IMR-90 (cell line): ENCODE data around the gene POLR1C. TPM values are rescaled to one million over a fixed set of nuclear protein-coding genes. Genes with fewer than 3 reads are reported as not detected.

ENCODE experiments used
- ATAC-seq: fragments of 200-7000 bp; cut with Tn5 transposase; 2 replicates; pipeline ENCODE4 v1.9.1; 2020; ENCODE audit warnings: low read depth, mild to moderate bottlenecking, moderate library complexity
- BruUV-seq: library from RNA; stranded (reverse); fragments of 400-500 nt; replicated peaks from 2 replicates; lab custom pipeline; 2021; lab: Mats Ljungman, UMichigan
- CTCF ChIA-PET: fragments of 300-600 bp; formaldehyde crosslinking; extraction: SDS; loops from one replicate; lab custom pipeline; 2021; ENCODE audit warnings: antibody characterized with exemption; lab: Yijun Ruan, JAX
- POLR2A ChIA-PET: fragments of 300-600 bp; sonication (Branson Sonifier 250); formaldehyde crosslinking; loops from one replicate; lab custom pipeline; 2022; ENCODE audit warnings: antibody characterized with exemption; ENCODE audit not compliant: unreplicated experiment; lab: Charles Lee
- DNase-seq: peaks from one replicate; pipeline ENCODE4 v3.0.0; 2013
- H2AFZ ChIP-seq: replicated peaks from 2 replicates; pipeline ENCODE3; 2013; ENCODE audit warnings: low read length, mild to moderate bottlenecking; ENCODE audit not compliant: poor library complexity
- H2AK5ac ChIP-seq: 2 replicates; pipeline ENCODE4 v1.6.1; 2013; ENCODE audit warnings: low read depth, low read length, inconsistent platforms
- H2AK9ac ChIP-seq: replicated peaks from 2 replicates; pipeline ENCODE3; 2013; ENCODE audit warnings: mild to moderate bottlenecking, low read depth, low read length, moderate library complexity; ENCODE audit not compliant: poor library complexity
- H2BK120ac ChIP-seq: 2 replicates; pipeline ENCODE4 v1.6.1; 2013; ENCODE audit warnings: low read depth, low read length, inconsistent platforms
- H2BK15ac ChIP-seq: 3 replicates; pipeline ENCODE4 v1.6.1; 2013; ENCODE audit warnings: low read depth, low read length, inconsistent platforms
- H2BK20ac ChIP-seq: 2 replicates; pipeline ENCODE4 v1.6.1; 2013; ENCODE audit warnings: low read depth, mild to moderate bottlenecking, inconsistent platforms, low read length, moderate library complexity
- H2BK5ac ChIP-seq: 2 replicates; pipeline ENCODE4 v1.6.1; 2013; ENCODE audit warnings: mild to moderate bottlenecking, low read depth, low read length, inconsistent platforms; ENCODE audit not compliant: poor library complexity, severe bottlenecking
- H3K14ac ChIP-seq: replicated peaks from 2 replicates; pipeline ENCODE4 v1.6.1; 2013; ENCODE audit warnings: low read depth, low read length, inconsistent platforms
- H3K18ac ChIP-seq: 2 replicates; pipeline ENCODE4 v1.6.1; 2013; ENCODE audit warnings: low read depth, low read length, control low read depth
- H3K23ac ChIP-seq: 2 replicates; pipeline ENCODE4 v1.6.1; 2013; ENCODE audit warnings: low read depth, low read length, inconsistent platforms
- H3K27ac ChIP-seq: 2 replicates; pipeline ENCODE4 v1.5.1; 2013; ENCODE audit warnings: mild to moderate bottlenecking, control low read depth, low read length; ENCODE audit not compliant: insufficient read depth
- H3K27me3 ChIP-seq: 2 replicates; pipeline ENCODE4 v1.6.1; 2013; ENCODE audit warnings: low read length; ENCODE audit not compliant: control insufficient read depth, insufficient read depth
- H3K36me3 ChIP-seq: 2 replicates; pipeline ENCODE4 v1.6.1; 2013; ENCODE audit warnings: low read length, mixed read lengths; ENCODE audit not compliant: control insufficient read depth, insufficient read depth
- H3K4ac ChIP-seq: 2 replicates; pipeline ENCODE4 v1.6.1; 2013; ENCODE audit warnings: low read depth, low read length, inconsistent platforms
- H3K4me1 ChIP-seq: 2 replicates; pipeline ENCODE4 v1.6.1; 2013; ENCODE audit warnings: low read length, mixed read lengths; ENCODE audit not compliant: control insufficient read depth, insufficient read depth
- H3K4me2 ChIP-seq: 2 replicates; pipeline ENCODE4 v1.6.1; 2013; ENCODE audit warnings: low read depth, mild to moderate bottlenecking, control low read depth, low read length, moderate library complexity
- H3K4me3 ChIP-seq: 2 replicates; pipeline ENCODE4 v1.5.1; 2013; ENCODE audit warnings: low read depth, mild to moderate bottlenecking, control low read depth, low read length, moderate library complexity; ENCODE audit not compliant: insufficient read depth
- H3K56ac ChIP-seq: 2 replicates; pipeline ENCODE4 v1.6.1; 2013; ENCODE audit warnings: low read length, inconsistent platforms; ENCODE audit not compliant: insufficient read depth; ENCODE audit errors: extremely low read depth
- H3K79me1 ChIP-seq, 2 experiments: 2 replicates each; pipeline ENCODE4 v1.6.1; 2013; ENCODE audit warnings: low read length in 2 of 2, inconsistent platforms in 1 of 2, low read depth in 1 of 2
- H3K9ac ChIP-seq: 2 replicates; pipeline ENCODE4 v1.6.1; 2013; ENCODE audit warnings: low read depth, low read length, control low read depth
- H3K9me1 ChIP-seq: 2 replicates; pipeline ENCODE4 v1.6.1; 2013; ENCODE audit warnings: low read length, inconsistent platforms; ENCODE audit not compliant: insufficient read depth
- H3K9me3 ChIP-seq: 2 replicates; pipeline ENCODE4 v1.6.1; 2013; ENCODE audit warnings: low read length; ENCODE audit not compliant: control insufficient read depth, insufficient read depth
- H4K20me1 ChIP-seq: 2 replicates; pipeline ENCODE4 v1.6.1; 2013; ENCODE audit warnings: low read length, inconsistent platforms; ENCODE audit not compliant: insufficient read depth
- H4K5ac ChIP-seq: 2 replicates; pipeline ENCODE4 v1.6.1; 2013; ENCODE audit warnings: mild to moderate bottlenecking, low read depth, low read length, control low read depth
- H4K8ac ChIP-seq, 2 experiments: 2 replicates each; pipeline ENCODE4 v1.6.1; 2013; ENCODE audit warnings: low read depth in 2 of 2, low read length in 2 of 2, control low read depth in 1 of 2, inconsistent platforms in 1 of 2
- H4K91ac ChIP-seq: 2 replicates; pipeline ENCODE4 v1.6.1; 2013; ENCODE audit warnings: low read depth, low read length, inconsistent platforms; ENCODE audit not compliant: insufficient read depth
- CEBPB ChIP-seq: IDR thresholded peaks from 2 replicates; pipeline ENCODE4 v1.6.1; 2012; ENCODE audit warnings: low read depth, low read length, improper control_type of control experiment
- USF2 ChIP-seq: fragments of 150-350 bp; IDR thresholded peaks from 2 replicates; pipeline ENCODE4 v1.6.1; 2017; ENCODE audit warnings: mild to moderate bottlenecking, antibody characterized with exemption, low read length, low read depth
- WGBS, 2 experiments: methylation state at CpG; one replicate each; pipeline versions ENCODE4 v1.1.5 to v1.1.7; 2013; ENCODE audit warnings: missing lambda C conversion rate in 2 of 2; ENCODE audit not compliant: insufficient read length in 1 of 2; ENCODE audit errors: extremely low coverage in 2 of 2; 5-methylcytosine and 5-hydroxymethylcytosine counted together
- dilution Hi-C: fragments of 300-500 bp; cut with HindIII; formaldehyde crosslinking; loops from one replicate; pipeline ENCODE4 v1.14.3; 2018; ENCODE audit warnings: low sequenced_read_pairs; ENCODE audit not compliant: unreplicated experiment
- in situ Hi-C: fragments of 300-500 bp; cut with MboI; formaldehyde crosslinking; loops from 3 replicates; pipeline ENCODE4 v1.14.3; 2019; ENCODE audit warnings: low sequenced_read_pairs, inconsistent platforms, mixed read lengths
- intact Hi-C: fragments of 100-400 bp; cut with micrococcal nuclease; formaldehyde crosslinking; loops from 2 replicates; pipeline ENCODE4 v1.10.0; 2022
- polyA plus RNA-seq, 3 experiments: library from polyadenylated mRNA; depleted of rRNA; stranded (reverse); fragments of >200 nt; gene quantifications; 2 replicates each; pipeline ENCODE4 v1.2.3, GENCODE V29; 2012; ENCODE audit warnings: low replicate concordance in 1 of 3
- total RNA-seq: library from RNA; depleted of rRNA; stranded (reverse); fragments of >200 nt; gene quantifications from 2 replicates; pipeline ENCODE4 v1.2.3, GENCODE V29; 2012

POLR1C gene
- total and polyA plus RNA-seq, 2 of the 4 experiments (the other 2 are of a cell fraction) = 46.1 to 72.6 TPM

GRCh38 chr6:43541774-43542471 is 25.0 kb downstream of the POLR1C start:
- dilution Hi-C loops = no loop called here

More at GRCh38 chr6:43541774-43542471, 25.0 kb downstream of the POLR1C start:
- Histone ChIP-seq H3K4me2 (no peak overlapping the region), H3K4me3 (no peak overlapping the region), H2BK120ac (no peak overlapping the region), H2BK15ac (no peak overlapping the region), H2BK5ac (no peak overlapping the region), H4K8ac (no peak overlapping the region), H3K4ac (no peak overlapping the region), H2BK20ac (no peak overlapping the region), H3K23ac (no peak overlapping the region), H3K56ac (no peak overlapping the region), H3K18ac (no peak overlapping the region), H4K20me1 (no peaks in the 10 kb centered on the region), H4K5ac (no peak overlapping the region), H3K9me3 (no peaks in the 10 kb centered on the region), H3K14ac (no peak overlapping the region), H2AK5ac (no peak overlapping the region), H3K36me3 (peaks cover 33% of the 10 kb centered on the region), H3K27me3 (no peaks in the 10 kb centered on the region), H4K91ac (no peak overlapping the region), H3K27ac (no peak overlapping the region), H2AK9ac (no peak overlapping the region), H3K9me1 (no peaks in the 10 kb centered on the region), H3K4me1 (no peaks in the 10 kb centered on the region), H2AFZ (no peak overlapping the region), H3K79me1 (no peaks in the 10 kb centered on the region; a peak in 1 of 4 replicates), H3K9ac (no peak overlapping the region)
- BruUV-seq = no TSS peak
- in situ Hi-C loops = no loop called here
- intact Hi-C loops = no loop called here
- no peak for TF ChIP-seq CEBPB
- TF ChIP-seq USF2 = no peak
- DNase-seq = no peak
- POLR2A ChIA-PET = no interaction called here
- CTCF ChIA-PET = no interaction called here
- WGBS, 2 experiments = 100% methylated on average over 1 of the region's 8 CpGs; no CpG with 5 or more reads in 1 of the 2 experiments
- ATAC-seq = no peak
